Spleen (tissue), 11 donors: ENCODE results near the gene AQP1. TPM values are rescaled to one million over a fixed set of nuclear protein-coding genes. Genes with fewer than 3 reads are reported as not detected.
A peak's percentile ranks its signal among the peaks of the same experiment; 100 is the strongest.

Experiments used
- DNase-seq: peaks from one replicate; pipeline ENCODE4 v3.0.0-alpha.2; 2020
- H3K27ac ChIP-seq, 8 donors: fragments of 200-600 bp; sonication (generic) in 7 of 8; 1 replicate in 4 of 8; 2 replicates in 4 of 8; pipeline versions ENCODE4 v1.5.0 to v1.8.0; 2016 to 2021; ENCODE audit warnings: inconsistent platforms in 4 of 8, mild to moderate bottlenecking in 4 of 8, moderate library complexity in 1 of 8
- H3K27me3 ChIP-seq, 7 donors: fragments of 200-600 bp; sonication (generic) in 6 of 7; replicated peaks in 1 of 7; 1 replicate in 4 of 7; 2 replicates in 3 of 7; pipeline versions ENCODE4 v1.5.0 to v1.8.0; 2016 to 2021; ENCODE audit warnings: inconsistent platforms in 3 of 7, mild to moderate bottlenecking in 1 of 7
- H3K36me3 ChIP-seq, 6 donors: fragments of 200-600 bp; sonication (generic) in 5 of 6; 1 replicate in 4 of 6; 2 replicates in 2 of 6; pipeline versions ENCODE4 v1.5.0 to v1.8.0; 2016 to 2021; ENCODE audit warnings: inconsistent platforms in 2 of 6
- H3K4me1 ChIP-seq, 6 donors: fragments of 200-600 bp; sonication (generic) in 5 of 6; 1 replicate in 3 of 6; 2 replicates in 3 of 6; pipeline versions ENCODE4 v1.5.0 to v1.8.0; 2016 to 2021; ENCODE audit warnings: inconsistent platforms in 3 of 6
- H3K4me3 ChIP-seq, 8 donors: fragments of 200-600 bp; sonication (generic) in 7 of 8; 1 replicate in 4 of 8; 2 replicates in 4 of 8; pipeline versions ENCODE4 v1.5.0 to v1.8.0; 2016 to 2021; ENCODE audit warnings: inconsistent platforms in 4 of 8, mild to moderate bottlenecking in 4 of 8, moderate library complexity in 2 of 8
- H3K9me3 ChIP-seq, 8 donors: fragments of 200-600 bp; sonication (generic) in 7 of 8; 1 replicate in 4 of 8; 2 replicates in 4 of 8; pipeline versions ENCODE4 v1.5.0 to v1.8.0; 2016 to 2021; ENCODE audit warnings: inconsistent platforms in 4 of 8
- POLR2A ChIP-seq, 3 donors: fragments of 450-650 bp; IDR thresholded peaks; one replicate each; pipeline ENCODE4 v1.5.1; 2017; ENCODE audit warnings: antibody characterized with exemption in 3 of 3, mild to moderate bottlenecking in 1 of 3
- POLR2AphosphoS5 ChIP-seq, 3 donors: sonication (generic); formaldehyde crosslinking; IDR thresholded peaks; one replicate each; pipeline ENCODE4 v1.5.1; 2017; ENCODE audit warnings: antibody characterized with exemption in 3 of 3
- WGBS, 5 donors: extraction: QIAGEN DNeasy Blood & Tissue Kit in 3 of 5; methylation state at CpG; one replicate each; pipeline versions ENCODE4 v1.1.5 to v1.1.7; 2013 to 2018; 5-methylcytosine and 5-hydroxymethylcytosine counted together
- intact Hi-C: fragments of 100-400 bp; cut with DNase I; formaldehyde crosslinking; loops from one replicate; pipeline ENCODE4 v1.15.0; 2023; ENCODE audit warnings: low total_unique reads
- polyA plus RNA-seq, 3 donors: library from polyadenylated mRNA; stranded (reverse); fragments of 200-250 nt; gene quantifications; one replicate each; pipeline ENCODE4 v1.2.1, GENCODE V29; 2013
- total RNA-seq, 7 donors: library from RNA; depleted of rRNA in 3 of 7; stranded (reverse); fragments of >200 nt in 3 of 7; fragmentation: NEBNext Ultra II Directional in 4 of 7; extraction: Animal tissue kit (Norgen Biotek cat#: 25700) in 4 of 7; gene quantifications; one replicate each; pipeline versions ENCODE4 v1.1.0 to v1.2.1, GENCODE V29; 2016 to 2021
- TF ChIP-seq, protein P1 (sequence below), 11 experiments: fragments of 200-600 bp in 7 of 11; fragments of 450-650 bp in 4 of 11; sonication (generic) in 4 of 11; IDR thresholded peaks in 8 of 11; conservative IDR thresholded peaks in 3 of 11; 1 replicate in 7 of 11; 2 replicates in 4 of 11; pipeline versions ENCODE4 v1.4.0 to v1.8.0; 2016 to 2021; ENCODE audit warnings: antibody characterized with exemption in 11 of 11, inconsistent platforms in 4 of 11, mild to moderate bottlenecking in 1 of 11
- donor health status: healthy with polysubstance abuse.
- donor health status: DM: no; HTN: no; CAD: no; lungs with moderate emphysema.
- donor health status: DM: no; HTN: no; CAD: no.
- donor health status: Bipolar disorder and iron deficiency.
- donor health status: healthy.
- donor health status: DM: no; HTN: no; CAD: no.
- donor health status: DM: yes; HTN: yes; CAD: no.

AQP1 gene
- total and polyA plus RNA-seq, 10 donors, result 4.4 to 34.3 (median 22.9) TPM

DNA sequence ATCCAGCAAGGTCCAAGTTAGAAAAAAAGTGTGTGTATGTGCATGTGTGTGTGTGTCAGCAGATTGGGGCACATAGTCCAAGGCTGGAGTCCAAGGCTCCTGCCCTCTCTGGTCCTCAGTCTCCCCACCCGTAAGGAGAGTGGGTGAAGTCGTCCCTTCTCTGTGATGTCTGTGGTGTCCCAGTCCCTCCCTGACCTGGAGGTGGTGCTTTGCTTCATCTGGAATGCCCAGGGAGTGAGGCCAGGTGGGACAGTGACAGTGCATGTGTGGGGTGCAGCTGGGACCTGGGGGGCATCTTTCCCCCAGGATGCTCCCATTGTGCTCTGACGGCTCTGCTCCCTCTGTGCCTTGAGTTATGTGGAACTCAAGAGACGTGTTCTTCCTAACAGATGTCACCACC, 18.0 kb downstream of the AQP1 start:
- Histone ChIP-seq H3K27ac (no peak overlapping the region), H3K9me3 (peaks cover 0 to 17% (median 8%) of the 10 kb centered on the region in 8 donors), H3K4me1 (peaks cover 0 to 7% (median 0%) of the 10 kb centered on the region in 6 donors), H3K27me3 (peaks cover 0 to 7% (median 0%) of the 10 kb centered on the region in 7 donors), H3K4me3 (no peak overlapping the region), H3K36me3 (no peaks in the 10 kb centered on the region)
- intact Hi-C loops, result no loop called here
- DNase-seq, result no peak
- WGBS, 5 donors, result 78 to 93% (median 89%) methylated on average over 4 of the region's 4 CpGs
- TF ChIP-seq POLR2AphosphoS5 (IDR thresholded peaks at IDR 0.05), result no peak
- TF ChIP-seq, protein P1, sequence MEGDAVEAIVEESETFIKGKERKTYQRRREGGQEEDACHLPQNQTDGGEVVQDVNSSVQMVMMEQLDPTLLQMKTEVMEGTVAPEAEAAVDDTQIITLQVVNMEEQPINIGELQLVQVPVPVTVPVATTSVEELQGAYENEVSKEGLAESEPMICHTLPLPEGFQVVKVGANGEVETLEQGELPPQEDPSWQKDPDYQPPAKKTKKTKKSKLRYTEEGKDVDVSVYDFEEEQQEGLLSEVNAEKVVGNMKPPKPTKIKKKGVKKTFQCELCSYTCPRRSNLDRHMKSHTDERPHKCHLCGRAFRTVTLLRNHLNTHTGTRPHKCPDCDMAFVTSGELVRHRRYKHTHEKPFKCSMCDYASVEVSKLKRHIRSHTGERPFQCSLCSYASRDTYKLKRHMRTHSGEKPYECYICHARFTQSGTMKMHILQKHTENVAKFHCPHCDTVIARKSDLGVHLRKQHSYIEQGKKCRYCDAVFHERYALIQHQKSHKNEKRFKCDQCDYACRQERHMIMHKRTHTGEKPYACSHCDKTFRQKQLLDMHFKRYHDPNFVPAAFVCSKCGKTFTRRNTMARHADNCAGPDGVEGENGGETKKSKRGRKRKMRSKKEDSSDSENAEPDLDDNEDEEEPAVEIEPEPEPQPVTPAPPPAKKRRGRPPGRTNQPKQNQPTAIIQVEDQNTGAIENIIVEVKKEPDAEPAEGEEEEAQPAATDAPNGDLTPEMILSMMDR (IDR thresholded peaks at IDR 0.05 in 8 of 11, conservative IDR thresholded peaks at IDR 0.05 in 3 of 11), result no peak
- TF ChIP-seq POLR2A (IDR thresholded peaks at IDR 0.05), result no peak

DNA sequence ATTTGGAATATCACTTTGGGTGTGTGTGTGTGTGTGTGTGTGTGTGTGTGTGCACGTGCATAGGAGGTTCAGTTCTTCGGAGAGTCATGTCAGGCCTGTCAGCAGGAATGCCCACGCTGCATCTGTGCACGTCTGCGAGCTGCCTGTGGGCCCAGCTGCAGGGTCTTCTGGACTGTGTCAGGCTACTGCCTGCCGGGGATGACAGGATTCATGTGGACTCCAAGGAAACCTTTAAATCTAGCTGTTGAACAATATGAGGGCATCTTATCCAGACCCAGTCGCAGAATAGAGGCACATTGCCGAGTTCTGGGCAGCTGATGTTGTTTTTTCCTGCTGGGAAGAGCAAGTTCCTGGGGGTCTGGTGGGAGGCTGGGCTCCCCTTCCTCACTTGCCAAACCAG, 19.0 kb downstream of the AQP1 start:
- H3K27ac ChIP-seq, result no peak overlapping the region
- peaks cover 0 to 5% (median 0%) of the 10 kb centered on the region in 6 donors for H3K4me1 ChIP-seq
- peaks cover 0 to 7% (median 0%) of the 10 kb centered on the region in 7 donors for H3K27me3 ChIP-seq
- 83 to 90% (median 87%) methylated on average over 8 of the region's 8 CpGs for WGBS, 5 donors
- intact Hi-C loops, result no loop called here
- no peaks in the 10 kb centered on the region for H3K36me3 ChIP-seq
- H3K4me3 ChIP-seq, result no peak overlapping the region
- DNase-seq, result no peak
- H3K9me3 ChIP-seq, result peaks cover 0 to 17% (median 8%) of the 10 kb centered on the region in 8 donors
- TF ChIP-seq POLR2A (IDR thresholded peaks at IDR 0.05), result no peak

DNA sequence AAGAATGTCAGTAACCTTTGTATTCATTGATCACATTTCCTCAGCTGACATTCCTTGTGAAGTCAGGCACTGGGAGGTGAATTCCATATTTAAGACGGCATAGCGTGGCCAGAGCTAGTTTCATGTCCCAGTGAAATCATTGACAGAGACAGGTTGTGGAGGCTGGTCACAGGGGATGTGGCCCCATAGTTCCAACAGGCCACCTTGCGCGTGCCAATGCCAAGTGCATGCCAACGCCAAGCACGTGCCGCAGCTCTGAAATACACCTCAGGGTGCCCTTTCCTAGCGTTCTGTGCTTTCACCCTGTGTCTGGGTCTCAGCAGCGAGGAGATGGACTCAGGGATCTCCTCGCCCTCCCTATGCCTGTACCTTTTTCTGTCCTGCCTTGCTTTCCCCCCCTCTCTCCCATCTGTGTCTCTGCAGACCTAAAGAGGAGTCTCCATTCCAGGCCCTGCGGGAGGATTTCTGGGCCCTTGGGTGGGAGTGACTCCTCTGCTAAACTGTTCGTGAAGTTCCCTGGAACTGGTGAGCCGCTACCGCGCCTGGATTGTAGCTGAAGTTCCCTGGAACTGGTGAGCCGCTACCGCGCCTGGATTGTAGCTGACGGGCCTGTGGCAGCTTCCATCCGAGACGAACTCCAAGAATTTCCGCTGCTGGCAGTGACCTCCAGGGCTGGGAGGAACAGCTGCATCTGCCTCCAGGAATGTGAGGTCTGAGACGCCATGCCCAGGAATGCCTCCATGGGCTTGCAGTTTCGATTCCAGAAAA, 19.7 kb downstream of the AQP1 start:
- H3K27ac ChIP-seq, result no peak overlapping the region
- no peak overlapping the region for H3K4me3 ChIP-seq
- intact Hi-C loops, result no loop called here
- H3K4me1 ChIP-seq, result no peaks in the 10 kb centered on the region
- 84 to 94% (median 89%) methylated on average over 24 of the region's 24 CpGs for WGBS, 5 donors
- H3K27me3 ChIP-seq, result peaks cover 0 to 7% (median 0%) of the 10 kb centered on the region in 7 donors
- DNase-seq, result peak; percentile 68
- no peaks in the 10 kb centered on the region for H3K36me3 ChIP-seq
- TF ChIP-seq, protein P1 (IDR thresholded peaks at IDR 0.05 in 8 of 11, conservative IDR thresholded peaks at IDR 0.05 in 3 of 11), result no peak
- TF ChIP-seq POLR2AphosphoS5 (IDR thresholded peaks at IDR 0.05), result no peak
- no peak for TF ChIP-seq POLR2A (IDR thresholded peaks at IDR 0.05)
- H3K9me3 ChIP-seq, result peaks cover 0 to 17% (median 8%) of the 10 kb centered on the region in 8 donors

DNA sequence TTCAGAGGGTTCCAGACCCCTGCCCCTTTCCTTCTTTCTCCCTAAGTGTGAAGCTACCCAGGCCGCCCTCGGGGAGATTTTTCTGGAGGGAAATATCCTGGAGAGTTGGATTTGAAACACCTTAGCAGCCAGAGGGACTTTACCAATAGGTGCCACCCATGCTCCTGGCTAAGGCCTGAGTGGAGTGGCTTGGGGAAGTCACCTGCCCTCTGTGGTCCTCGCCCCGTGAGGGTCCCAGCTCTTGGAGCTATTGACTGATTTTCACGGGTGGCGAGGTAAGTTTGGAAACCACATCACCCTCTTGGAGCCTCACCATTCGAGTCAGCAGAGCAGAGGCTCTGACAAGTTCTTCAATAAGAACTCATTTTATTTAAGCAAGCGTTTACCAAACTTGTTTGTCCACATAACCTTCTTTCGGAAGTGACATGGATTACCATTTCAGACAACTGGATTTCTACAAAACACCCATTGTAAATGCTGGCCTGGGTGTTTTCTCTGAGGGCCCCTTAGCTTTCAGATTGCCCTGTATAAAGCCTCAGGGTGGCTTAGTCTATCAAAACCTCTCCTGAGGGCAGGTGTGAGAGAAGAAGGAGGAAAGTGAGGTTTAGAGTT, 20.4 kb downstream of the AQP1 start:
- intact Hi-C loops, result no loop called here
- no peak overlapping the region for H3K4me3 ChIP-seq
- H3K27me3 ChIP-seq, result peaks cover 0 to 11% (median 0%) of the 10 kb centered on the region in 7 donors
- H3K4me1 ChIP-seq, result no peaks in the 10 kb centered on the region
- TF ChIP-seq POLR2A (IDR thresholded peaks at IDR 0.05), result no peak
- no peak for TF ChIP-seq POLR2AphosphoS5 (IDR thresholded peaks at IDR 0.05)
- TF ChIP-seq, protein P1 (IDR thresholded peaks at IDR 0.05 in 8 of 11, conservative IDR thresholded peaks at IDR 0.05 in 3 of 11), result no peak
- WGBS, 5 donors, result 78 to 94% (median 85%) methylated on average over 9 of the region's 9 CpGs
- H3K27ac ChIP-seq, result no peak overlapping the region
- peaks cover 0 to 13% (median 4%) of the 10 kb centered on the region in 8 donors for H3K9me3 ChIP-seq
- DNase-seq, result no peak
- no peaks in the 10 kb centered on the region for H3K36me3 ChIP-seq
